T-helper 1 cell treated with Interleukin-12 subunit alpha and Interleukin-12 subunit beta and Interleukin-4 antibody, amounts not matched to agents 30 μg/mL and 1 μg/mL, for 36 hours (primary cell): Measurements from ENCODE around the gene NFIA.

Experiments used
- H3K27ac Mint-ChIP-seq: one replicate; pipeline ENCODE4 v1.8.0; 2021; ENCODE audit warnings: mild to moderate bottlenecking, mixed read lengths
- H3K27me3 Mint-ChIP-seq: one replicate; pipeline ENCODE4 v1.8.0; 2021; ENCODE audit warnings: low read depth, mixed read lengths
- H3K36me3 Mint-ChIP-seq: one replicate; pipeline ENCODE4 v1.8.0; 2021; ENCODE audit warnings: low read depth, mixed read lengths
- H3K4me1 Mint-ChIP-seq: one replicate; pipeline ENCODE4 v1.8.0; 2021; ENCODE audit warnings: low read depth, mixed read lengths
- H3K4me3 Mint-ChIP-seq: one replicate; pipeline ENCODE4 v1.8.0; 2021; ENCODE audit warnings: mild to moderate bottlenecking, moderate library complexity, mixed read lengths
- H3K9me3 Mint-ChIP-seq: one replicate; pipeline ENCODE4 v1.8.0; 2021; ENCODE audit warnings: mixed read lengths

Gene NFIA

DNA sequence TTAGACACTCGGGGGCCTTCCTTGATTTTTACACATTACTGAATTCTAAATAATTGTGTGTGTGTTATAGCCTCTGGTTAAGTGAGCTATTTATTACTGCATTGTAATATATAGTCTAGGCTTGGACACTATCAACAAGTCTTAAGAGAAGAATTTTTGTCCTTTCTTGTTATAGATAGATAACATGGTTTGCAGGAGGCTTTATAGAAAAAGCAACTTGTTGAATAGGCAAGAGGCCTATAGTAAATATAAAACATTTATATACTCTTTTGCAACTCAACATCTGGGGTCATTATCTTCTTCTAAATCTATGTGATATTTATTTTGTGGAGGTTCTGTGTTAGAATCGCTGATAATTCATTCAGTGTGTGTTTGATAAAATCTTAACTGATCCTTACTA, 293.8 kb downstream of the NFIA start:
- Mint-ChIP-seq H3K9me3 (no peaks in the 10 kb centered on the region), H3K4me1 (no peaks in the 10 kb centered on the region), H3K36me3 (no peaks in the 10 kb centered on the region), H3K4me3 (no peak overlapping the region), H3K27me3 (peaks cover 21% of the 10 kb centered on the region), H3K27ac (no peak overlapping the region)

DNA sequence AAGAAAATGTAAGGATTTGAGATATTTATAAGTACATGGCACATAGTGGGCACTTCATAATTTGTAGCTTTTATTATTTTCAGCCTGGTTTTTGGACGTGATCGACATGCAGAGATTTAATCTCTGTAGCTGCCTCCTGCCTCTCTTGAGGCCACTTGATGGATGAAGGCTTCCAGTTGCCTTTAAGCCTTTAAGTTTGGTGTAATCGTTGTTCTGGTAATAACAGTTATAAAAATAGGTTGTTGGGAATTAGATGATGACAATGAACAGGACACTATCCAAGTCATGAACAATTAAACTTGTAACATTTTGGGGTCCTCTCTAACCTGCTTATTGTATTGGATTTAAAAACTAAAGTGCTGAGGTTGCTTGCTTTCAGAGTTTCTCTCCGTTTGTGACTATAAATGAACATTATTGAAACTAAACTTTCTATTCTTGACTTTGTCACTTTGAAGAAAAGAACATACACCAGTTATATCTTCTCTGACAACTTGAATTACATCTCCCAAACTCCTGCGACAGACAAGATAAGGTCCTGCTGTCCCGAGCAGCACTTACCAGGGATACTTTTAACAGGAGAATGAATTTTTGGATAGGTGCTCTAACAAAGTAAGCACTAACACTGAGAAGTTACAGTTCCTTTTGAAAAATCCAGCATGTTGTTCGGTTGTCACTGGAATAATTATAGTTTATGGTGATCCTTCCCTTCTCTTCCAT, 295.0 kb downstream of the NFIA start:
- H3K4me3 Mint-ChIP-seq = no peak overlapping the region

DNA sequence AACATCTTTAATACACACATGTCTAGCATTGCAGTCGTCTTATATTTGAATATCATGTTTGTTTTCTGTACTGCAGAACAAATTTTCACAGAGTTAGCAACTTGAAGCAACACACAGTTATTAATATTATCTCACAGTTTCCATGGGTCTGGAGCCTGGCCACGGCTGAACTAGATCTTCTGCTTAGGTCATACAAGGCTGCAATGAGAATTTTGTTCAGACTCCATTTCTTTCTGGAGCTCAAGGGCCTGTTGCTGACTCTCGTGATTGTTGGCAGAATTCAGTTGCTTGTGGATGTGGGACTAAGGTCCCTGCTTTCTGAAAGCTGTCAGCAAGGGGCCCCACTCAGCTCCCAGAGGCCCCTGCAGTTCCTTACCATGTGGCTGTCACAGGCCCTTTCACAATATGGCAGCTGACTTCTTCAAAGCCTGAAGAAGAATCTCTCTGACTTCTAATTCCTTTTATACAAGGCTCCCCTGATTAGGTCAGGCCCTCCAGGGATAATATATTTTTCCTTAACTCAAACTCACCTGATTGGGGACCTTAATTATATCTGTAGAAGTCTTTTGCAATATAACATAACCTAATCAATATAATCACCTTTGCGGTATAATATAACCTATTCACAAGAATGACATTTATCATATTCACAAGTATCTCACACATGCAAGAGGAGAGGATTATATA, 296.3 kb downstream of the NFIA start:
- H3K27me3 Mint-ChIP-seq = peaks cover 19% of the 10 kb centered on the region
- H3K27ac Mint-ChIP-seq = no peak overlapping the region
- H3K36me3 Mint-ChIP-seq = no peaks in the 10 kb centered on the region
- H3K9me3 Mint-ChIP-seq = no peaks in the 10 kb centered on the region
- no peaks in the 10 kb centered on the region for H3K4me1 Mint-ChIP-seq
- no peak overlapping the region for H3K4me3 Mint-ChIP-seq

More for the DNA sequence above, 295.0 kb downstream of the NFIA start:
- no peaks in the 10 kb centered on the region for H3K36me3 Mint-ChIP-seq
- no peaks in the 10 kb centered on the region for H3K4me1 Mint-ChIP-seq
- no peaks in the 10 kb centered on the region for H3K9me3 Mint-ChIP-seq
- peaks cover 23% of the 10 kb centered on the region for H3K27me3 Mint-ChIP-seq
- no peak overlapping the region for H3K27ac Mint-ChIP-seq

DNA sequence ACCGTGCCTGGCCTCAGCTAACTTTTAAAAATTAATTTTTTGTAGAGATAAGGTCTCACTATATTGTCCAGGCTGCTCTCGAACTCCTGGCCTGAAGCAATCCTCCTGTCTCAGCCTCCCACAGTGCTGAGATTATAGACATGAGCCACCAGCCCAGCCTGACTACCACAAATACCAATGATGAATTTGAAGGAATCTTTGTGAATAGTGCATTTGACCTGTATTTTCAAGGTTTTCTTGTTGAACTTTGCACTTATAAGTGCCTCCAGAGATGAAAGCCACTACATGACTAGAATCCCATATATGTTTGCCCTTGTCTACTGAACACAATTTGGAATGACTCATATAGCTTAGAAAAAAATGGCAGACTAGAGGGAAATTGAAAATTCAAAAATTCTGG, 297.3 kb downstream of the NFIA start:
- no peaks in the 10 kb centered on the region for H3K4me1 Mint-ChIP-seq

DNA sequence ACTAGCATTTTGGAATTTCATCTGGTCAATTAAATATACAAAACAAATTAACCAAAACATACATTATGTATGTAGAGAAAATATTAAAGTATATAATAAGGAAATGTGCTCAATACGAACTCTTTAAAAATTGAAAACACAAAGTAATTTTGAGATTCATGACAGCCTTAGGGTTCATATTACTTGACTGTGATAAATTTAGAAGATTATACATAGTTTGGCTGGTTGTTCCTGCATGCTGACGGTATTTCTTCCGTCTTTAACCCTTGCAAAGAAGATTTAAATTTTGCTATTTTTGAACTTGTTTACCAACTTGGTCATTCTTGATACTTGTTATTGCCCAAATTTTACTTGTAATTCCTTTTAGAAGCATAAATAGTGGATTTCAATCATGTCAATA, 298.2 kb downstream of the NFIA start:
- no peak overlapping the region for H3K27ac Mint-ChIP-seq
- H3K4me1 Mint-ChIP-seq = no peaks in the 10 kb centered on the region

More for the DNA sequence above, 297.3 kb downstream of the NFIA start:
- Mint-ChIP-seq H3K27ac (no peak overlapping the region), H3K36me3 (no peaks in the 10 kb centered on the region), H3K4me3 (no peak overlapping the region), H3K9me3 (no peaks in the 10 kb centered on the region), H3K27me3 (peaks cover 13% of the 10 kb centered on the region)

DNA sequence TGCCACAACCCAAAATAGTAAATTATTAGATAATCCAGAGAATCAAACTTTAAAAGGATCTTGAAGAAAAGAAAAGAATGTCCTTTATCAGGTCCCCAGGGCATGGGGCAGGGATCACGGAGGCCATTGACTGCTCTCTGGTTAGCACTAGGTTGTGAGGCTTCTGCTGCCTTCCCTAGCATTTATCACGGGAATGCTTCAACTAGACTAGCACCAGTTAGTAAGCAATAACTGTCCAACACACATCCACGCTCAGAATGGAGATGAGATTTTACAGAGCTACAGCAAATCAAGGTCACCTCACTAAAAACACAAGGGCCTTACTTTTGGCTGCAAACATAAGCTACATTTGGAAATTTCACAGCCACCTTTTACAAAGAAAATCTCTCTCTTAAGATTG, 304.0 kb downstream of the NFIA start:
- H3K4me3 Mint-ChIP-seq = no peak overlapping the region
- no peaks in the 10 kb centered on the region for H3K36me3 Mint-ChIP-seq
- H3K27ac Mint-ChIP-seq = no peak overlapping the region
- no peaks in the 10 kb centered on the region for H3K9me3 Mint-ChIP-seq
- H3K4me1 Mint-ChIP-seq = peaks cover 9% of the 10 kb centered on the region
- H3K27me3 Mint-ChIP-seq = peaks cover under 1% of the 10 kb centered on the region

More for the DNA sequence above, 298.2 kb downstream of the NFIA start:
- Mint-ChIP-seq H3K4me3 (no peak overlapping the region), H3K36me3 (no peaks in the 10 kb centered on the region), H3K9me3 (no peaks in the 10 kb centered on the region), H3K27me3 (peaks cover 9% of the 10 kb centered on the region)

DNA sequence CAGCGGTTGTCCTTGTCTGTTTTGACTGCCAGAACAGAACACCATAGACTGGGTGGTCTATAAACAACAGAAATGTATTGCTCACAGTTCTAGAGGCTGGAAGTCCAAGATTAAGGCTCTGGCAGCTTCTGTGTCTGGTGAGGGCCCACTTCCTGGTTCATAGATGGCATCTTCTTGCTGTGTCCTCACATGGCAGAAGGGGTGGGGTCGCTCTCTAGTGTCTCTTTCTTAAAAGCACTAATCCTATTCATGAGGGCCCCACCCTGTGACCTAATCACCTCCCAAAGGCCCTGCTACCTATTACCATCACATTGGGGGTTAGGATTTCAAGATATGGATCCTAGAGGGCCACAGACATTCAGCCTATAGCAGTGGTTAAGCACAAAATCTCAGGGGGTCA, 304.4 kb downstream of the NFIA start:
- H3K27ac Mint-ChIP-seq = no peak overlapping the region
- H3K36me3 Mint-ChIP-seq = no peaks in the 10 kb centered on the region
- H3K4me3 Mint-ChIP-seq = no peak overlapping the region
- H3K27me3 Mint-ChIP-seq = no peaks in the 10 kb centered on the region
- H3K4me1 Mint-ChIP-seq = peaks cover 9% of the 10 kb centered on the region
- no peaks in the 10 kb centered on the region for H3K9me3 Mint-ChIP-seq

DNA sequence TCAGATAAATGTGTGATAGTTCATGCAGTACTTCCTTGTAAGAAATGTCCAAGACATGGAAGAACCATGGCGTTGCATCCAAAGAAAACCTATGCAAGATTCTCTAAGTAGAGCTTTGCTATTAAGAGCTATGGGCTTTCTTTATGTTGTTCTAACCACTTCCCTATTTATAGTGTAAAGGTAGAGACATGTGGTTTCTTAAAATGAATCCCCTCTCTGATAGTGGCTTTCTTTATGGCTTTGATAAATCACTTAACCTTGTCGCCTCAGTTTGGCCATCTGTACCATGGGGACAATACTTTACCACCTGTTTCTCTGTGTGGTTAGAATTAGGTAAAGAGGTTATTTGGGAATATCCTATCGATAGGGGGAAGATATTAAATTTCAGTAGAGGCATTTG, 305.5 kb downstream of the NFIA start:
- no peaks in the 10 kb centered on the region for H3K27me3 Mint-ChIP-seq
- no peaks in the 10 kb centered on the region for H3K9me3 Mint-ChIP-seq
- no peaks in the 10 kb centered on the region for H3K36me3 Mint-ChIP-seq
- no peak overlapping the region for H3K4me3 Mint-ChIP-seq
- no peak overlapping the region for H3K27ac Mint-ChIP-seq
- peaks cover 9% of the 10 kb centered on the region for H3K4me1 Mint-ChIP-seq

DNA sequence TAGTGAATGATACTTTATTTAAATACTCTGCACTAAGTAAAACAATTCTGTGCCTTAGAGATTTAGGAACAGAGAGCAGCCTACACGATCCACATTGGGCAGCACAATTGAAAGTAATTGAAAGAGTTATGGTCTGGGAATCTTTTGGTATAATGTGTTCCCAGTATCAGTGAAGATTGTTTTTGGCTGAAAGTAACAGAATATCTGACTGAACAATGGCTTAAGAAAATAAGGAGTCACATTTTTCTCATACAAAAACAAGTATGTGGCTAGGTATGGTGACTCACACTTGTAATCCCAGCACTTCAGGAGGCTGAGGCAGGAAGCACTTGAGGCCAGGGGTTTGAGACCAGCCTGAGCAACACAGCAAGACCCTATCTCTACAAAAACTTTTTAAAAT, 306.2 kb downstream of the NFIA start:
- no peak overlapping the region for H3K27ac Mint-ChIP-seq
- no peaks in the 10 kb centered on the region for H3K36me3 Mint-ChIP-seq

DNA sequence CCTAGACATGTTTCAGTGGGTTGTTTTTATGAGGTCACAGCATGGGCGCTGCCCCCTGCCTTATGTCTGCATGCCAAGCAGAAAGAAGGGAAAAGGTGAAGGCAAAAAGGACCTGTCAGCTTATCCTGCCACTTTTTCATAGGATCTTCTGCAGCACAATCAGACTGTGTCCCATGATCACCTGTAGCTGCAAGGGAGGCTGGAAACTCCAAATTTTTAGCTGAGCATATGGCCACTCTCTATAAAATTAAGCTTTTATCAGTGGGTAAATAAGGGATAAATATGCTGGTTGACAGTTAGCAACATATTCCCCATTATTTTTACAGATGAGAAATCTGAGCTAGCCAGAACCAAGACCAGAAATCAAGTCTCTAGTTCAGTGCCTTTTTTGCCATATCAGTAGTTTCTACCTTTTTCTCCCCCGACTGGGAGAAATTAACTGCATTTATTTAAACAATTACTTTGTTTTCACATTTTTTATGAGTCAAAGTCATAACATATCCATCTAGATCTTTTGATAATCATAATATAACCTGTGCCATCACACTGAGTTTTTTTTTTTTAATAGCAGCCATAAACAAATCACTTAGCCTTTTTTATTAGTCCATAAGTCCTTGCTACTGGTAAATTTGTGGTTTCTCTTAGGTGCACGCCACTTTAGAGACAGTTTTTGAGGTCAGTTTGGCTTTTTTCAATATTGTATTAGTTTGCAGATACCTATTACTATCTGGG, 307.0 kb downstream of the NFIA start:
- peaks cover 9% of the 10 kb centered on the region for H3K4me1 Mint-ChIP-seq
- no peaks in the 10 kb centered on the region for H3K36me3 Mint-ChIP-seq
- H3K27me3 Mint-ChIP-seq = no peaks in the 10 kb centered on the region

More for the DNA sequence above, 306.2 kb downstream of the NFIA start:
- Mint-ChIP-seq H3K27me3 (no peaks in the 10 kb centered on the region), H3K4me1 (peaks cover 9% of the 10 kb centered on the region), H3K9me3 (no peaks in the 10 kb centered on the region), H3K4me3 (no peak overlapping the region)

DNA sequence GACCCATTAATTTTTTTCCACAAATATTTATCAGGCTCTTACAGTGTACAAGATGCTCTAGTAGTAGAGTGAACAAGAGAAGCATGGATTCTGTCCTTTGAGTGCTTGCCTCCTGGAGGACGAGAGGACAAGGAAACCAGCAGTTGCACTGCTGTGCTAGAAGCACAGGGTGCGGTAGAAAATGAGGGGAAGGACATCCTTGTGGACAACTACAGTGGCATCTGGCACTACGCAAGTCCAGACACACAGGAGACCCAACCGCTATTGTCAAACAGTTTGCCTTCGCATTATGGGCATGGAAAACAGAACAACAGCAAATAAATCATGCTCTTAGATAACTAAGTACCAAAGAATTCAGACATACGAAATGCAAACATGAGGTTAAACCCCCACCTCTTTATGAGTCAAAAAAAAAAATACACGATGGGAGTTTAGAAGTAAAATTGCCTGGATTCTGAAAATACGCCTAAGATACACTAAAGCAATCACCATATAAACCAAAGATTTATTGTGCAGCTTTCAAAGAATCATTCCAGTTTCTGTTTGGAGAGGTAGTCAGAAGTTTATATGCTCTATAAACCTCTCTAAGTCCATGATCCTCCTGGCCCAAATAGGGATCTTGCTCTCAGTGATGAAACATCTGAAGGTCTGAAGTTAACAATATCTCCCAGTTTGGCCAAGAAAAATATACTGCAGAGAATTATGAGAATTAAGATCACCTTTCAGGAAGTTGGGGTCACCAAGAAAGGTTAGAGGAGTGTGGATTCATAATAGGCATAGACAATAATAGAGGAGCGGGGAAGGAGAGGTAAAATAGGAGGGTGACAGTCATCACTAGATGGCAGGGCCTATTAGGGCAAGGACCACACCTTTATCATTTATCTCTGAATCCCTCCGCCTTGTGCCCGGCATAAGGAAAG, 307.8 kb downstream of the NFIA start:
- Mint-ChIP-seq H3K27ac (no peak overlapping the region), H3K27me3 (no peaks in the 10 kb centered on the region), H3K36me3 (no peaks in the 10 kb centered on the region), H3K4me3 (no peak overlapping the region), H3K9me3 (no peaks in the 10 kb centered on the region), H3K4me1 (peaks cover 9% of the 10 kb centered on the region)

More for the DNA sequence above, 307.0 kb downstream of the NFIA start:
- no peaks in the 10 kb centered on the region for H3K9me3 Mint-ChIP-seq
- no peak overlapping the region for H3K4me3 Mint-ChIP-seq
- no peak overlapping the region for H3K27ac Mint-ChIP-seq

DNA sequence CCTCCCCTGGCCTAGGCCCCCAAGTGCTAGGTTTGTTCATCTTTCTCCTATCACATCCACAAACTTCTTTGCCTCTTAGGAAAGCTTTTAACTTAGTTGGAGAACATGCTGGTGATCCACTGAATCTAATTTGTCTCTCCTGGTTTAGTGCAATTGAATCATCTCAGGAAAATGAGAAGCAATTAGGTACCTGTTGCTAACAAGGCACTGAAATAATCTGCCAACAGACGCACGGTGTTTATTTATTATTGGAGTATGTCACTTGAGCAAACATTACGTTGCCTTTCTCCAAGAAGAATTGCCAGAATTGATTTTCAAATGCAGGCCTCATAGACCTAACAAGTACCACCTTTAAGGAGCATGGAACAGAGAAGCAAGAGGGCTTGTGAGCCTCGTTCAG, 309.4 kb downstream of the NFIA start:
- Mint-ChIP-seq H3K4me1 (peaks cover 9% of the 10 kb centered on the region), H3K9me3 (no peaks in the 10 kb centered on the region), H3K36me3 (no peaks in the 10 kb centered on the region), H3K4me3 (no peak overlapping the region), H3K27me3 (no peaks in the 10 kb centered on the region), H3K27ac (no peak overlapping the region)

DNA sequence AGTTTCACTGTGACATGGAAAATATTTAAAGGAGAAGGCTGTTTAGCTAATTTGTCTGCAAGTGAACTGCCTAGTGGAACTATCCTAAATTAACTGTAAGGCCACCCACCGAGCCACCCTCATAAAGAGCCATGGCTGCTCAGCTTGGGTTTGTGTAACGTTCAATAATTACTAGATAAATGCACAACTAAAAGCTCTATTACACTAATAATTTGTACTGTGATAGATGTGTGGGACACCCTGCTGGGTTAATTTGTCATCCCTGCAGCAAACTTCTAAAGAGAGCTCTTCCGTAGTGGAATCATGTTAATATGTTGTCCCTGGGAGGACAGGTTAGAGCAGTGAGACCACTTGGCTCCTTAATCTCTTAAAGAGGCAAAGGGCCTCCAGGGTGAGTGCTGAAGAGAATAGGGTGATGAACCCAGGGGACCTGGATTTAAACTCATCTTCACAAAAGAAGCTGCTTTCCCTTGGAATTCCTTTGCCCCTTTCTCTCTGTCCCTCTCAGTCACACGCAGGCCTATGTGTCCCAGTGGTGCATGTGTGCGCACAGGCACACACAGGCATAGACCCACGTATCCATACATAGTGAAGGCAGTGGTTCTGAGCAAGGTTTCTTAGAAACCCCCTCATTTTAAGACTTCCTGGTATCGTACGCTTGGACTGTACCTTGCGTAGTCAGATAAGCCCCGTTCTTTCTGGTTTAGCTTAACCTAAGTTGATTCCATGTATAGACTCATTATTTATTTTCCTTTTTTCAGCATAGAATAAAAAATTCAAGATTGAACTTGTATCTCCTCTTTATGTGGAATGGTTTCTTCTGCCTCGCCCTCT, 310.3 kb downstream of the NFIA start:
- no peaks in the 10 kb centered on the region for H3K9me3 Mint-ChIP-seq
- no peaks in the 10 kb centered on the region for H3K27me3 Mint-ChIP-seq
- H3K4me1 Mint-ChIP-seq = peaks cover 1% of the 10 kb centered on the region
- H3K27ac Mint-ChIP-seq = no peak overlapping the region
- H3K36me3 Mint-ChIP-seq = no peaks in the 10 kb centered on the region
- no peak overlapping the region for H3K4me3 Mint-ChIP-seq
